CD14-positive monocyte (primary cell): Measurements from ENCODE around the gene TNFRSF14. TPM values are rescaled to one million over a fixed set of nuclear protein-coding genes. Genes with fewer than 3 reads are reported as not detected.

Experiments
- DNase-seq, 3 donors: peaks; one replicate each; pipeline ENCODE4 v3.0.0-alpha.2; 2011 to 2022
- H2AFZ ChIP-seq: 2 replicates; pipeline ENCODE4 v1.6.0; 2012; ENCODE audit warnings: mild to moderate bottlenecking, low read depth, low read length, inconsistent platforms; ENCODE audit not compliant: insufficient read depth, poor library complexity, severe bottlenecking
- H3K27ac ChIP-seq, 2 donors: 1 replicate in 1 of 2; 2 replicates in 1 of 2; pipeline ENCODE4 v1.5.1; 2012 to 2013; ENCODE audit warnings: low read length in 2 of 2, control low read depth in 1 of 2, inconsistent platforms in 1 of 2, low read depth in 1 of 2, mild to moderate bottlenecking in 1 of 2
- H3K27me3 ChIP-seq, 2 donors: one replicate each; pipeline versions ENCODE4 v1.6.0 to v1.6.1; 2011 to 2013; ENCODE audit warnings: low read length in 2 of 2; ENCODE audit not compliant: control insufficient read depth in 2 of 2, insufficient read depth in 2 of 2
- H3K36me3 ChIP-seq, 2 donors: replicated peaks in 1 of 2; 1 replicate in 1 of 2; 2 replicates in 1 of 2; pipeline versions ENCODE4 v1.5.1 to v1.6.1; 2012 to 2013; ENCODE audit warnings: low read length in 2 of 2, control low read depth in 1 of 2, inconsistent platforms in 1 of 2, mild to moderate bottlenecking in 1 of 2; ENCODE audit not compliant: insufficient read depth in 2 of 2, control insufficient read depth in 1 of 2
- H3K4me1 ChIP-seq, 2 donors: 1 replicate in 1 of 2; 2 replicates in 1 of 2; pipeline versions ENCODE4 v1.5.1 to v1.6.1; 2012 to 2013; ENCODE audit warnings: low read length in 2 of 2, control low read depth in 1 of 2, inconsistent platforms in 1 of 2, mild to moderate bottlenecking in 1 of 2, moderate library complexity in 1 of 2; ENCODE audit not compliant: insufficient read depth in 2 of 2, control insufficient read depth in 1 of 2
- H3K4me2 ChIP-seq: replicated peaks from 2 replicates; pipeline ENCODE3; 2012; ENCODE audit warnings: low read length, moderate library complexity, mild to moderate bottlenecking; ENCODE audit not compliant: poor library complexity, severe bottlenecking; ENCODE audit errors: extremely low read depth
- H3K4me3 ChIP-seq, 3 experiments: fragments of 200-600 bp in 1 of 3; sonication (generic) in 1 of 3; replicated peaks in 1 of 3; 1 replicate in 2 of 3; 2 replicates in 1 of 3; pipeline ENCODE4 v1.5.1; 2011 to 2013; ENCODE audit warnings: low read length in 3 of 3, mild to moderate bottlenecking in 3 of 3, control low read depth in 2 of 3, low read depth in 2 of 3, inconsistent platforms in 1 of 3, moderate library complexity in 1 of 3
- H3K79me2 ChIP-seq: 2 replicates; pipeline ENCODE4 v1.6.0; 2012; ENCODE audit warnings: mild to moderate bottlenecking, control low read depth, inconsistent platforms, low read length, moderate library complexity; ENCODE audit not compliant: insufficient read depth
- H3K9ac ChIP-seq: 2 replicates; pipeline ENCODE4 v1.6.0; 2017; ENCODE audit warnings: low read length, mild to moderate bottlenecking; ENCODE audit not compliant: insufficient read depth, poor library complexity, severe bottlenecking
- H3K9me3 ChIP-seq, 2 donors: replicated peaks in 1 of 2; 1 replicate in 1 of 2; 2 replicates in 1 of 2; pipeline versions ENCODE4 v1.5.1 to v1.6.1; 2012 to 2013; ENCODE audit warnings: low read length in 2 of 2, control low read depth in 1 of 2; ENCODE audit not compliant: control insufficient read depth in 1 of 2, insufficient read depth in 1 of 2
- H4K20me1 ChIP-seq: 2 replicates; pipeline ENCODE4 v1.6.0; 2012; ENCODE audit warnings: mild to moderate bottlenecking, low read length, control low read depth, moderate library complexity; ENCODE audit not compliant: insufficient read depth
- H3K27ac Mint-ChIP-seq, 7 donors: one replicate each; pipeline ENCODE4 v1.8.0; 2020; ENCODE audit warnings: mild to moderate bottlenecking in 7 of 7, mixed read lengths in 7 of 7, moderate library complexity in 6 of 7, inconsistent platforms in 2 of 7
- H3K27me3 Mint-ChIP-seq, 3 donors: one replicate each; pipeline ENCODE4 v1.8.0; 2021 to 2022; ENCODE audit warnings: low read depth in 3 of 3, mild to moderate bottlenecking in 3 of 3, mixed read lengths in 3 of 3, moderate library complexity in 3 of 3, inconsistent platforms in 1 of 3
- H3K36me3 Mint-ChIP-seq, 2 donors: one replicate each; pipeline ENCODE4 v1.8.0; 2020; ENCODE audit warnings: mixed read lengths in 2 of 2, inconsistent platforms in 1 of 2, mild to moderate bottlenecking in 1 of 2
- H3K4me1 Mint-ChIP-seq: one replicate; pipeline ENCODE4 v1.8.0; 2020; ENCODE audit warnings: mild to moderate bottlenecking, mixed read lengths
- H3K4me3 Mint-ChIP-seq, 2 donors: one replicate each; pipeline ENCODE4 v1.8.0; 2020; ENCODE audit warnings: mild to moderate bottlenecking in 2 of 2, mixed read lengths in 2 of 2, moderate library complexity in 1 of 2
- H3K9me3 Mint-ChIP-seq, 7 donors: one replicate each; pipeline ENCODE4 v1.8.0; 2020 to 2022; ENCODE audit warnings: mixed read lengths in 7 of 7, mild to moderate bottlenecking in 6 of 7, moderate library complexity in 6 of 7, inconsistent platforms in 2 of 7
- CTCF ChIP-seq: fragments of 200-600 bp; IDR thresholded peaks from one replicate; pipeline ENCODE4 v1.8.0; 2022; ENCODE audit warnings: antibody characterized with exemption, mild to moderate bottlenecking
- WGBS: methylation state at CpG from one replicate; pipeline ENCODE4 v1.1.5; 2013; ENCODE audit warnings: missing lambda C conversion rate; ENCODE audit not compliant: insufficient coverage; 5-methylcytosine and 5-hydroxymethylcytosine counted together
- intact Hi-C, 2 donors: fragments of 100-400 bp; cut with micrococcal nuclease; formaldehyde crosslinking; loops; one replicate each; pipeline versions ENCODE4 v1.15.0 to v1.15.1; 2023
- polyA plus RNA-seq, 3 donors: library from polyadenylated mRNA; depleted of rRNA in 1 of 3; unstranded in 2 of 3; stranded (reverse) in 1 of 3; fragments of 300-500 nt in 2 of 3; fragments of >200 nt in 1 of 3; fragmentation: Illumina TruSeq in 2 of 3; gene quantifications; 1 replicate in 2 of 3; 2 replicates in 1 of 3; pipeline ENCODE4 v1.2.3, GENCODE V29; 2012 to 2021

Gene TNFRSF14
- polyA plus RNA-seq, 3 donors, result 62.1 to 512 (median 64.4) TPM

- 98% methylated on average over 9 of the region's 11 CpGs for WGBS
- no peaks in the 10 kb centered on the region for H3K4me1 ChIP-seq
- H3K4me3 ChIP-seq, result no peak overlapping the region
- H3K36me3 ChIP-seq, result peaks cover 95 to 98% of the 10 kb centered on the region in 2 donors
- no peaks in the 10 kb centered on the region for H3K27me3 ChIP-seq
- intact Hi-C loops, result no loop called here
- no peak overlapping the region for H3K4me2 ChIP-seq
- Mint-ChIP-seq H3K27me3 (no peaks in the 10 kb centered on the region), H3K27ac (peak overlapping the region in 1 of 7 donors; percentile 30), H3K4me1 (no peaks in the 10 kb centered on the region), H3K9me3 (no peaks in the 10 kb centered on the region), H3K4me3 (no peak overlapping the region), H3K36me3 (peaks cover 70 to 97% of the 10 kb centered on the region in 2 donors)
- H4K20me1 ChIP-seq, result peaks cover 69% of the 10 kb centered on the region
- no peak overlapping the region for H2AFZ ChIP-seq
- H3K9me3 ChIP-seq, result no peaks in the 10 kb centered on the region
- no peak overlapping the region for H3K9ac ChIP-seq
- no peak for DNase-seq
- no peak overlapping the region for H3K27ac ChIP-seq
- TF ChIP-seq CTCF, result no peak
- H3K79me2 ChIP-seq, result no peaks in the 10 kb centered on the region
These were observed 40.4 kb upstream of the TNFRSF14 start for GRCh38 chr1:2515763-2516080.

GRCh38 chr1:2516124-2516523 is 40.0 kb upstream of the TNFRSF14 start:
- no peak overlapping the region for H3K4me3 Mint-ChIP-seq
- Histone ChIP-seq H3K9ac (no peak overlapping the region), H2AFZ (no peak overlapping the region), H3K27me3 (no peaks in the 10 kb centered on the region), H3K4me2 (no peak overlapping the region), H3K4me3 (no peak overlapping the region), H3K9me3 (no peaks in the 10 kb centered on the region), H4K20me1 (peaks cover 73% of the 10 kb centered on the region), H3K27ac (no peak overlapping the region), H3K36me3 (peaks cover 95 to 98% of the 10 kb centered on the region in 2 donors), H3K79me2 (no peaks in the 10 kb centered on the region), H3K4me1 (no peaks in the 10 kb centered on the region)
- intact Hi-C loops, result no loop called here
- peak overlapping the region in 1 of 7 donors; percentile 6 for H3K27ac Mint-ChIP-seq
- DNase-seq, result no peak
- TF ChIP-seq CTCF, result no peak
- no peaks in the 10 kb centered on the region for H3K27me3 Mint-ChIP-seq
- peaks cover 73 to 98% of the 10 kb centered on the region in 2 donors for H3K36me3 Mint-ChIP-seq
- 92% methylated on average over 17 of the region's 17 CpGs for WGBS
- H3K4me1 Mint-ChIP-seq, result no peaks in the 10 kb centered on the region
- H3K9me3 Mint-ChIP-seq, result no peaks in the 10 kb centered on the region
